GM11168 (cell line): ENCODE results near the gene COMMD10.
"Not testable (repeated sequence)": the region's sequence is repeated elsewhere in the genome, so short reads cannot be mapped to it uniquely, and the experiment has no call there.

ENCODE experiments used
- in situ Hi-C: fragments of 300-500 bp; cut with MboI; formaldehyde crosslinking; loops from one replicate; pipeline ENCODE4 v1.12.0; 2022; ENCODE audit warnings: low sequenced_read_pairs; ENCODE audit not compliant: unreplicated experiment

The COMMD10 gene

GRCh38 chr5:116084871-116085715, at the start of gene COMMD10:
Gene COMMD10 (plus strand): TSS chr5:116085025.
- in situ Hi-C loops = no loop called here

DNA sequence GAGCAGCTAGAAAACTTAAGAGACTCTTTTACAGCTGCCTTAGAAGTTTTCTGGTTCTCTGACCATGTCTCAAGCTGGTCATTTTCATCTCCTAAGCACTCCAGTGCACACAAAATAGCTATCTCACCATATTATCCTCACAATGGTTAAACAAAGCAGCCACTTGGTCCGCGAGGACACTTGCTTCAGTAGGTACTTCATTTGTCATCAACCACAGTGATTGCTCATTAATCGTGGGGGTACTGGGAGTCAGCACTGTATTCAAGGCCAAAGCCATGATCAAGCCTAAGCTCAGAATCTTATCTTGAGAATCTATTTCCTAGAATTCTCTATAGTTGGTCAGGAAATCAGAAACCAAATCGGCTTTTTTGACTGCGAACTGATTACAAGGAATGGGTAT, 49.7 kb upstream of the COMMD10 start:
- in situ Hi-C loops = no loop called here

- in situ Hi-C loops = no loop called here
Measured at GRCh38 chr5:116037236-116037822, 47.5 kb upstream of the COMMD10 start.

GRCh38 chr5:116038817-116039216, 46.0 kb upstream of the COMMD10 start:
- in situ Hi-C loops = no loop called here

GRCh38 chr5:116042375-116042774, 42.5 kb upstream of the COMMD10 start:
- in situ Hi-C loops = no loop called here

DNA sequence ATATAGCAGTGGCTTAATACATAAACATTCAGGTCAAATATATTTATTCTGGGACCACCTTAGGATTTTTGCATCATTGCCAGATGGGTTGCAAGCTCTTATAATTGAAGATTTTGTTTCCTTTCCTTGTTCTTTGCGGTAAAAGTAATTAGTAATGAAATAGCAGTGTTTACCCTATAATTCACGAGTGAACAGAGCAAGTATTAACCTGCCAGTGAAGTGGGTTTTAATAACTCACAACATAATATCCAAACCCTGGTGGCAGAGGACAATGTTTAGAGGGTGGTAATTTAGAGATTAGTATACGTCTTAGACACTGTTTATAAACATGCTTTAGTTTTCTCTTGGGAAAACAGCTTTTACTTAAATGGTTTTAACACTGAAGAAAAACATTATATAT, 40.8 kb upstream of the COMMD10 start:
- in situ Hi-C loops = no loop called here

DNA sequence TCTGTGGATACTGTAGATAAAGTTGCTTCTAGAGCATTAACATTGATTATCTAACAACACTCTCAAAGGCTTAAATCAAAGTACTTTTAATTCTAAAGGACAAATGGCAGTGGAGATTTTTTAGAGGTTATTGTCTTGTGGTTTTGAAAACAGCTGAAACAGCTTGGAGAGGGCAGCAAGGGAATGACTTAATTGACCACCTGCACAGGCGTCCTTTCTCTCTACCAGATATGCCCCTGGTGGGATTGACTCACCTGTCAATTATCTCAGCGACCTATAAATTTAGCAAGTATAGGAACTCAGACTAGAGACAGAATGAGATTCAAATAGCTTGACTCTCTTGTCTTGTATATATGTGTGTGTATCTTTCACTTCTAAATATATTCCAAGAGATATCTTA, 39.0 kb upstream of the COMMD10 start:
- in situ Hi-C loops = no loop called here

DNA sequence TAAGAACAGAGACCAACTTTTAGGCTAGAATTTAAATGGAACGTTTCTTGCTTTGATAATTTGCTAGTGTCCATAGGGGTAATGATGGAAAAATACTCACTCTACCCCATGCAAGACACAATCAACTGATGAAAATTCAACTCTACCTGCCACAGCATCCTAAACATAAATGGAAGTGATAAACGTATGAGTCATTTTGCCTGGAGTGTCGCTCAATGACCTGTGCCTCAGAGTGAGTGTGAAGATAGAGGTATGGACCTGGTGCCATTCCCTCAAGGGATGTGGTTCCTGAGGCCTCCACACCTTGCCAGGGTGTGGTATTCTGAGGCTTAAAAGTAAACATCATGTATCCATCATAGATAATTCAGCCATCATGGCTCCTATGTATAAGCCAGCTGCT, 38.6 kb upstream of the COMMD10 start:
- in situ Hi-C loops = no loop called here

DNA sequence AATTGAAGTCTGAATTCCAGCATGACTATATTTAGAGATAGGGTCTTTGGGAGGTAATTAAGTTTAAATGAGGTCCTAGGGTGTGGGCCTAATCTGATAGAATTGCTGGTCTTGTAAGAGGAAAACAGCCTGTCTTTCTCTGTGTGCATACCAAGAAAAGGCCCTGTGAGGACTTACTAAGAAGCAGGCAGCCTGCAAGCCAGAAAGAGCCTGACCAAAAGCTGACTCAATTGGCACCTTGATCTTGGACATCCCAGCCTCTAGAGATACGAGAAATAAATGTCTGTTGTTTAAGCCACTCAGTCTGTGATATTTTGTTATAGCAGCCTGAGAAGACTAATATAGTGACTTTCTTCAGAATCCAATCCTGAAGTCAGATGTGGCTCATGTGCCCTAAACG, 38.0 kb upstream of the COMMD10 start:
- in situ Hi-C loops = no loop called here

- in situ Hi-C loops = loop anchor here (25.0 kb wide), 1 partner anchor 196 kb away; no protein-coding TSS in a partner anchor
Measured at GRCh38 chr5:116058346-116058936, 26.4 kb upstream of the COMMD10 start.

- in situ Hi-C loops = loop anchor here (10.0 to 25.0 kb wide), 2 partner anchors 200 to 748 kb away; no protein-coding TSS in a partner anchor
Measured at GRCh38 chr5:116062352-116062751, 22.5 kb upstream of the COMMD10 start.

GRCh38 chr5:116063950-116064349, 20.9 kb upstream of the COMMD10 start:
- in situ Hi-C loops = loop anchor here (10.0 to 25.0 kb wide), 2 partner anchors 202 to 749 kb away; no protein-coding TSS in a partner anchor

GRCh38 chr5:116068028-116068632, 16.7 kb upstream of the COMMD10 start:
- in situ Hi-C loops = loop anchor here (10.0 to 25.0 kb wide), 2 partner anchors 206 to 753 kb away; no protein-coding TSS in a partner anchor

DNA sequence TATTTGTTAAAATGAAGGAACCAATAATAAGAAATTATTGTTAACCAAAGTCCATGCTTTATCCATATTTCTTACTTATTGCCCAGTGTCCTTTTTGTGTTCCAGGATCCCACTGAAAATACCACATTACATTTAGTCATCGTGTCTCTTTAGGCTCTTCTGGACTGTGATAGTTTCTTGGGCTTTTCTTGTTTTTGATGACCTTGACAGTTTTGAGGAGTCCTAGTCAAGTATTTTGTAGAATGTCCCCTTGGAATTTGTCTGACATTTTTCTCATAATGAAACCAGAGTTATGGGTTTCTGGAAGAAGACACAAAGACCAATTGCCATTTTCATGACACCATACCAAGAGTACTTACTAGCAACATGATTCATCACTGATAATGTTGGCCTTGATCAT, 13.6 kb upstream of the COMMD10 start:
- in situ Hi-C loops = loop anchor here (10.0 to 25.0 kb wide), 2 partner anchors 209 to 446 kb away; partner anchors contain the start of gene TMED7

- in situ Hi-C loops = loop anchor here (10.0 kb wide), 1 partner anchor 451 kb away; the partner anchor contains the start of gene TMED7
Measured at GRCh38 chr5:116075191-116075831, 9.5 kb upstream of the COMMD10 start.

GRCh38 chr5:116076496-116076895, 8.3 kb upstream of the COMMD10 start:
- in situ Hi-C loops = loop anchor here (10.0 kb wide), 1 partner anchor 452 kb away; the partner anchor contains the start of gene TMED7

- in situ Hi-C loops = loop anchor here (10.0 kb wide), 1 partner anchor 453 kb away; the partner anchor contains the start of gene TMED7
Measured at GRCh38 chr5:116078199-116078598, 6.6 kb upstream of the COMMD10 start.

GRCh38 chr5:116084287-116084691, 536 bp upstream of the COMMD10 start:
- in situ Hi-C loops = no loop called here

GRCh38 chr5:116086309-116086708, 1.5 kb downstream of the COMMD10 start:
- in situ Hi-C loops = not testable (repeated sequence)

- in situ Hi-C loops = no loop called here
Measured at GRCh38 chr5:116088062-116088461, 3.2 kb downstream of the COMMD10 start.
